T-cell (primary cell): Measurements from ENCODE around the gene FBXO15. TPM values are rescaled to one million over a fixed set of nuclear protein-coding genes. Genes with fewer than 3 reads are reported as not detected.

Experiments
- ATAC-seq, 4 experiments: fragments of 200-7000 bp in 3 of 4; fragments of 150-1000 bp in 1 of 4; cut with Tn5 transposase; replicated peaks in 1 of 4; 1 replicate in 3 of 4; 2 replicates in 1 of 4; pipeline ENCODE4 v1.10.0; 2021; ENCODE audit warnings: moderate library complexity in 3 of 4, mild to moderate bottlenecking in 2 of 4, moderate number of reproducible peaks in 1 of 4
- CTCF ChIA-PET, 2 donors: fragments of 300-600 bp; sonication (Branson Sonifier 250); formaldehyde crosslinking; loops; one replicate each; lab custom pipeline; 2022; ENCODE audit warnings: antibody characterized with exemption in 2 of 2; lab: Charles Lee
- POLR2A ChIA-PET, 2 donors: fragments of 300-600 bp; sonication (Branson Sonifier 250); formaldehyde crosslinking; loops; one replicate each; lab custom pipeline; 2022; ENCODE audit warnings: antibody characterized with exemption in 2 of 2; lab: Charles Lee
- DNase-seq, 35 experiments: peaks; one replicate each; pipeline versions ENCODE4 v3.0.0 to v3.0.0-alpha.2; 2013 to 2023
- H3K27ac ChIP-seq: one replicate; pipeline ENCODE4 v1.5.1; 2013; ENCODE audit warnings: low read length
- H3K27me3 ChIP-seq, 2 experiments: replicated peaks in 1 of 2; 1 replicate in 1 of 2; 2 replicates in 1 of 2; pipeline versions ENCODE4 v1.6.1 to v1.7.0; 2013; ENCODE audit warnings: low read length in 1 of 2, mixed read lengths in 1 of 2; ENCODE audit not compliant: control insufficient read depth in 2 of 2, insufficient read depth in 2 of 2; ENCODE audit errors: extremely low read depth in 1 of 2
- H3K36me3 ChIP-seq, 2 donors: 1 replicate in 1 of 2; 2 replicates in 1 of 2; pipeline versions ENCODE4 v1.6.1 to v1.7.0; 2013; ENCODE audit warnings: low read length in 1 of 2; ENCODE audit not compliant: control insufficient read depth in 2 of 2, insufficient read depth in 1 of 2; ENCODE audit errors: extremely low read depth in 1 of 2
- H3K4me1 ChIP-seq, 2 experiments: 1 replicate in 1 of 2; 2 replicates in 1 of 2; pipeline versions ENCODE4 v1.6.1 to v1.7.0; 2013; ENCODE audit warnings: low read length in 2 of 2, mixed read lengths in 1 of 2; ENCODE audit not compliant: insufficient read depth in 2 of 2, control insufficient read depth in 1 of 2; ENCODE audit errors: extremely low read depth in 1 of 2
- H3K4me3 ChIP-seq, 2 donors: 1 replicate in 1 of 2; 2 replicates in 1 of 2; pipeline versions ENCODE4 v1.5.1 to v1.7.0; 2013; ENCODE audit warnings: mild to moderate bottlenecking in 2 of 2, low read length in 1 of 2, moderate library complexity in 1 of 2; ENCODE audit not compliant: control insufficient read depth in 1 of 2; ENCODE audit errors: extremely low read depth in 1 of 2
- H3K9me3 ChIP-seq: 2 replicates; pipeline ENCODE4 v1.7.0; 2013
- H3K27ac Mint-ChIP-seq, 2 donors: one replicate each; pipeline ENCODE4 v1.8.0; 2020 to 2021; ENCODE audit warnings: mild to moderate bottlenecking in 2 of 2, mixed read lengths in 2 of 2
- H3K27me3 Mint-ChIP-seq, 2 donors: one replicate each; pipeline ENCODE4 v1.8.0; 2021 to 2022; ENCODE audit warnings: mixed read lengths in 2 of 2
- H3K36me3 Mint-ChIP-seq: one replicate; pipeline ENCODE4 v1.8.0; 2021; ENCODE audit warnings: mixed read lengths
- H3K4me1 Mint-ChIP-seq, 3 donors: one replicate each; pipeline ENCODE4 v1.8.0; 2020 to 2022; ENCODE audit warnings: mixed read lengths in 3 of 3, mild to moderate bottlenecking in 1 of 3
- H3K4me3 Mint-ChIP-seq, 3 donors: one replicate each; pipeline ENCODE4 v1.8.0; 2020 to 2022; ENCODE audit warnings: mild to moderate bottlenecking in 3 of 3, mixed read lengths in 3 of 3, moderate library complexity in 3 of 3
- H3K9me3 Mint-ChIP-seq, 3 donors: one replicate each; pipeline ENCODE4 v1.8.0; 2020 to 2022; ENCODE audit warnings: mixed read lengths in 3 of 3
- WGBS: methylation state at CpG from one replicate; pipeline ENCODE4 v1.1.5; 2013; ENCODE audit warnings: missing lambda C conversion rate; ENCODE audit not compliant: insufficient coverage; 5-methylcytosine and 5-hydroxymethylcytosine counted together
- total RNA-seq, 35 experiments: library from RNA in 6 of 35; stranded (reverse) in 6 of 35; fragments of 120-200 nt in 1 of 35; gene quantifications; one replicate each; pipeline versions ENCODE4 v1.2.1 to v1.2.4 and lab custom pipeline; 2013 to 2026

FBXO15 gene
- total RNA-seq, 5 donors from 2014 or later (not counting 1 experiment from before 2014, with no cell fraction given) = 1.3 to 2.3 (median 2.2) TPM

GRCh38 chr18:74186661-74187060 is 39.0 kb upstream of the FBXO15 start:
- H3K27ac ChIP-seq = no peak overlapping the region
- Mint-ChIP-seq H3K36me3 (no peaks in the 10 kb centered on the region), H3K9me3 (no peaks in the 10 kb centered on the region), H3K4me3 (no peak overlapping the region), H3K4me1 (no peaks in the 10 kb centered on the region), H3K27me3 (peaks cover 30 to 32% of the 10 kb centered on the region in 2 donors), H3K27ac (no peak overlapping the region)
- POLR2A ChIA-PET = no interaction called here
- no peaks in the 10 kb centered on the region for H3K4me1 ChIP-seq
- peaks cover 0 to 23% of the 10 kb centered on the region in 2 experiments for H3K27me3 ChIP-seq
- no peaks in the 10 kb centered on the region for H3K9me3 ChIP-seq
- no peak overlapping the region for H3K4me3 ChIP-seq
- H3K36me3 ChIP-seq = no peaks in the 10 kb centered on the region
- CTCF ChIA-PET = no interaction called here
- no peak for ATAC-seq
- WGBS = 84% methylated on average over 3 of the region's 3 CpGs
- no peak for DNase-seq

- ATAC-seq (no peak), DNase-seq (no peak)
- Mint-ChIP-seq H3K4me3 (no peak overlapping the region), H3K9me3 (no peaks in the 10 kb centered on the region), H3K4me1 (no peaks in the 10 kb centered on the region), H3K27ac (no peak overlapping the region), H3K27me3 (peaks cover 27 to 32% of the 10 kb centered on the region in 2 donors), H3K36me3 (no peaks in the 10 kb centered on the region)
- Histone ChIP-seq H3K4me1 (no peaks in the 10 kb centered on the region), H3K27ac (no peak overlapping the region), H3K9me3 (no peaks in the 10 kb centered on the region), H3K36me3 (no peaks in the 10 kb centered on the region), H3K4me3 (no peak overlapping the region), H3K27me3 (peaks cover 0 to 20% of the 10 kb centered on the region in 2 experiments)
- POLR2A ChIA-PET = no interaction called here
- CTCF ChIA-PET = no interaction called here
- 83% methylated on average over 1 of the region's 2 CpGs for WGBS
Measured at GRCh38 chr18:74185860-74186259, 38.2 kb upstream of the FBXO15 start.

- Histone ChIP-seq H3K27ac (no peak overlapping the region), H3K4me3 (no peak overlapping the region), H3K36me3 (no peaks in the 10 kb centered on the region), H3K27me3 (peaks cover 0 to 20% of the 10 kb centered on the region in 2 experiments), H3K4me1 (no peaks in the 10 kb centered on the region), H3K9me3 (no peaks in the 10 kb centered on the region)
- ChIA-PET CTCF (no interaction called here), POLR2A (no interaction called here)
- Mint-ChIP-seq H3K4me3 (no peak overlapping the region), H3K27me3 (peaks cover 27 to 36% of the 10 kb centered on the region in 2 donors), H3K36me3 (no peaks in the 10 kb centered on the region), H3K27ac (no peak overlapping the region), H3K4me1 (no peaks in the 10 kb centered on the region), H3K9me3 (no peaks in the 10 kb centered on the region)
- WGBS = 80% methylated on average over 3 of the region's 3 CpGs
- no peak for DNase-seq
- ATAC-seq = no peak
Measured at GRCh38 chr18:74184875-74185274, 37.2 kb upstream of the FBXO15 start.

DNA sequence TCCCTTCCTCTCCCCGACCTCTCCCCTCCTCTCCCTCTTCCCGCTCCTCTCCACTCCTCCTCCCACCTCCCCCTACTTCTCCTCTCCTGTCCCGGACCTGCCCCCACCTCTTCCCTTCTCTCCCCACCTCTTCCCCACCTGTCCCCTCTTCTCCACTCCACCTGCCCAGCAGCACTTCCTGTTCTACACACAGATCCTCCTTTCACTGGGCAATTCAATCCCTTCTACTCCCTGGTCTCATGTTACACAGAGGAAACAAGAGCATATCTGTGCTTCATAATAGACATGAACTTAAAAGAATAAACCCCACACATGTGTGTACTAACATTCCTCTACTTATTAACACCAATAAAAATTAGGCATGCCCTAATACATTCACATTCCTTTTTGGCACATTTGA is 35.5 kb upstream of the FBXO15 start:
- Mint-ChIP-seq H3K36me3 (no peaks in the 10 kb centered on the region), H3K27me3 (peaks cover 16 to 27% of the 10 kb centered on the region in 2 donors), H3K27ac (no peak overlapping the region), H3K4me3 (no peak overlapping the region), H3K4me1 (no peaks in the 10 kb centered on the region), H3K9me3 (no peaks in the 10 kb centered on the region)
- Histone ChIP-seq H3K9me3 (no peaks in the 10 kb centered on the region), H3K4me1 (no peaks in the 10 kb centered on the region), H3K27me3 (peaks cover 0 to 20% of the 10 kb centered on the region in 2 experiments), H3K4me3 (no peak overlapping the region), H3K36me3 (no peaks in the 10 kb centered on the region), H3K27ac (no peak overlapping the region)
- WGBS = 64% methylated on average over 3 of the region's 3 CpGs
- ChIA-PET POLR2A (interaction anchor here in 1 of 2 donors (0.6 kb wide), 1 partner anchor 117 kb away, joined by 3 read pairs; no protein-coding TSS in a partner anchor), CTCF (no interaction called here)
- ATAC-seq (no peak), DNase-seq (no peak)

DNA sequence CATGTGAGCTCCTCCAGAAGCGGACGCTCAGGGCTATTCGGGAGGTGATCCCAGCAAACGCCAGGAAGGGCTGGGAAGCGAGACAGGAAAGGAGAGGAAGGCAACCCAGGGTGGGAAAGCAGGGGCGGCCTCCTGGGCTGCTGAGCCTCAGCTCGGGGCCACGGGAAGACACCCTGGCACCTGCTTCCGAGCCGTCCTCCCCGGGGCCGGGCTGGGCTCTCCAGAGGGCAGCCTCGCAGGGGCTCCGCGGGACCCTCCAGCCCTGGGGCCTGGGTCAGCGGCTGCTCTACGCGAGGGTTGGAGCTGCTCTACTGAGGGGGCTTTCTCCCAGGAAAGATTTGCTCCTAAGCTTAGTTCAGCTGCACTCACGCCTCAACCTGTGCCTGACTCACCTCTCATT is 34.7 kb upstream of the FBXO15 start:
- Histone ChIP-seq H3K9me3 (no peaks in the 10 kb centered on the region), H3K27me3 (peaks cover 0 to 18% of the 10 kb centered on the region in 2 experiments), H3K36me3 (no peaks in the 10 kb centered on the region), H3K27ac (no peak overlapping the region), H3K4me3 (no peak overlapping the region), H3K4me1 (no peaks in the 10 kb centered on the region)
- no peak overlapping the region for H3K27ac Mint-ChIP-seq
- ChIA-PET CTCF (no interaction called here), POLR2A (no interaction called here)
- DNase-seq (no peak), ATAC-seq (no peak)
- WGBS = 91% methylated on average over 16 of the region's 19 CpGs
- no peak overlapping the region for H3K4me3 Mint-ChIP-seq
- H3K4me1 Mint-ChIP-seq = no peaks in the 10 kb centered on the region
- H3K27me3 Mint-ChIP-seq = peaks cover 15 to 27% of the 10 kb centered on the region in 2 donors
- no peaks in the 10 kb centered on the region for H3K9me3 Mint-ChIP-seq
- H3K36me3 Mint-ChIP-seq = no peaks in the 10 kb centered on the region

DNA sequence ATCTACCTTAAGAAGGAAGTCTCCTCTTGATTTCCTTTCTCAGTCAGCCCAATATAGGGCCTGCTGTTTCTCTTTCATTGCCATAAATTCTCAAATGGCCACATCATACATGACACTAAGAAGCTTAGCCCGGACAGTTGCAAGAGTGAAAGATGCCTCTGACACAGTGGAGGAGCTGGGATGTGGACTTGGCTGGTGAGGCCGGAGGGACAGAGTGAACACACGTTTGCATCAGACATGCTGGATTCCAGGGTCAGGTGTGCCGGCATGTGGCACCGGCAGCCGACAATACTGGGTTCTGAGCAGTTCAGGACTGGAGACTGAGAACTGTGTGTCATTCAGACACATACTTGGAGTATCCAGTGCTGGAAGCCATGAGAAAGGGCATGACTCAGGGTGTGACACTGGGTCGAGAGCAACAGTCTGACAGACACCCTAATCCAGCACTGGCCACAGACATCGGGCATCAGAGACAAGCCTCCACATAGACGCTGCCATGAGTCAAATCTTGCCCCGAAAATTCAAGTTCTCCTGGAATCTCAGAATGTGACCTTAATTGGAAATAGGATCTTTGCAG is 32.1 kb upstream of the FBXO15 start:
- ChIA-PET POLR2A (interaction anchor here in 1 of 2 donors (0.5 kb wide), 1 partner anchor 1098 kb away, joined by 3 read pairs; no protein-coding TSS in a partner anchor), CTCF (no interaction called here)
- no peaks in the 10 kb centered on the region for H3K4me1 ChIP-seq
- ATAC-seq (no peak), DNase-seq (no peak)
- no peak overlapping the region for H3K27ac Mint-ChIP-seq
- no peak overlapping the region for H3K4me3 Mint-ChIP-seq
- H3K27me3 Mint-ChIP-seq = peaks cover 28% of the 10 kb centered on the region in 2 donors
- no peak overlapping the region for H3K27ac ChIP-seq
- no peaks in the 10 kb centered on the region for H3K36me3 Mint-ChIP-seq
- peaks cover 0 to 15% of the 10 kb centered on the region in 2 experiments for H3K27me3 ChIP-seq
- no peaks in the 10 kb centered on the region for H3K9me3 ChIP-seq
- no peak overlapping the region for H3K4me3 ChIP-seq
- no peaks in the 10 kb centered on the region for H3K9me3 Mint-ChIP-seq
- no peaks in the 10 kb centered on the region for H3K36me3 ChIP-seq
- no peaks in the 10 kb centered on the region for H3K4me1 Mint-ChIP-seq
- WGBS = 83% methylated on average over 7 of the region's 10 CpGs
